ENCODE measurements around the gene SNTB2.
A peak's percentile ranks its signal among the peaks of the same experiment; 100 is the strongest.
"Not testable (repeated sequence)": the region's sequence is repeated elsewhere in the genome, so short reads cannot be mapped to it uniquely, and the experiment has no call there.

SNTB2 gene

DNA sequence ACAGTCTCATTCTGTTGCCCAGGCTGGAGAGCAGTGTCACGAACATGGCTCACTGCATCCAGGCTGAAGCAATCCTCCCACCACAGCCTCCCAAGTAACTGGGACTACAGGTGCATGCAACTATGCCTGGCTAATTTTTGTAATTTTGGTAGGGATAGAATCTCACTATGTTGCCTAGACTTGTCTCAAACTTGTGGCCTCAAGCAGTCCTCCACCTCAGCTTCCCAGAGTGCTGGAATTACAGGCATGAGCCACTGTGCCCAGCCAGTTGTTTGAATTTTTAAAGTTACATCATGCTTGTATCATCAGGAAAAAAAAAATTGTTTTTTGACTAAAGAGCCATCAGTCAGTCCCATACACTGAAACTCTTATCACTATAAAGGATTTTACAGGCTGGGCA, 107.1 kb downstream of the SNTB2 start:
- no peak for DNase-seq

DNA sequence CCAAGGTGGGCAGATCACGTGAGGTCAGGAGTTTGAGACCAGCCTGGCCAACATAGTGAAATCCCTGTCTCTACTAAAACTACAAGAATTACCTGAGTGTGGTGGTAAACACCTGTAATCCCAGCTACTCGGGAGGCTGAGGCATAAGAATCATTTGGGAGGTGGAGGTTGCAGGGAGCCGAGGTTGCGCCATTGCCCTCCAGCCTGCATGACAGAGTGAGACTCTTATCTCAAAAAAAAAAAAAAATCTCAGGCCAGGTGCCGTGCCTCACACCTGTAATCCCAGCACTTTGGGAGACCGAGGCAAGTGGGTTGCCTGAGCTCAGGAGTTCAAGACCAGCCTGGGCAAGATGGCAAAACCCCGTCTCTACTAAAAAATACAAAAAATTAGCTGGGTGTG, 109.8 kb downstream of the SNTB2 start:
- DNase-seq, result not testable (repeated sequence)

DNA sequence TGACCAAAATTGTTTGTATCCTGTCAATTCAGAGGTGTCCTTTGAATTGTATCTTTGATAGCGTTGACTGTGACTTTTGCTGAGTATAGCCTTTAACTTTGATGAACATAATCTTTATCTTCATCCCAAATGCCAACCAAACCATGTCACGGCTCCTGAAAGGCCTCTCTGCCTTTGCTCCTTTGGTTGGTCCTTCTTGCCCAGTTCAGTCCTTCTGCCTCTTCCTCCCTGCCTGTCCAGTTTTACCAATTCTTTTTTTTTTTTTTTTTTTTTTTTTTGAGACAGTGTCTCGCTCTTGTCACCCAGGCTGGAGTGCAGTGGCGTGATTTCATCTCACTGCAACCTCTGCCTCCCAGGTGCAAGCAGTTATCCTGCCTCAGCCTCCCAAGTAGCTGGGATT, 111.3 kb downstream of the SNTB2 start:
- DNase-seq, result no peak

DNA sequence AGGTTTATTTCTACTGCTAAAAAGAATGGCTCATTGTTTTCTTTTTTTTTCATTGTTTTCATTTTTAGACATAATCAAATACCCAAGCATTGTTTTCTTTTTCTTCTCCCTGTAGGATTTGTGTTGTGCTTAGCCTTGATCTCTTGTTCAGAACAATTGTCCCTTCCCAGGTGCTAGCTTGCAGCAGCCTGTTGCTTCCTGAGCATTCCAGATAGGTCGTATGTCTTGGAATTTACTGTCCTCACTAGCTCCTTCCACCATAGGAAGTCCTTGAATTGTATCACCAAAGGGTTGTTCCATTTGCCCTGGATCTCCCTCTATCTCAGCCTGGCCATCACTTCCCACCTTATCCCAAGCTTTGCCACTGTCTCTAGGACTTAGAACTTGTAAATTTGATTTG, 114.2 kb downstream of the SNTB2 start:
- DNase-seq, result no peak

DNA sequence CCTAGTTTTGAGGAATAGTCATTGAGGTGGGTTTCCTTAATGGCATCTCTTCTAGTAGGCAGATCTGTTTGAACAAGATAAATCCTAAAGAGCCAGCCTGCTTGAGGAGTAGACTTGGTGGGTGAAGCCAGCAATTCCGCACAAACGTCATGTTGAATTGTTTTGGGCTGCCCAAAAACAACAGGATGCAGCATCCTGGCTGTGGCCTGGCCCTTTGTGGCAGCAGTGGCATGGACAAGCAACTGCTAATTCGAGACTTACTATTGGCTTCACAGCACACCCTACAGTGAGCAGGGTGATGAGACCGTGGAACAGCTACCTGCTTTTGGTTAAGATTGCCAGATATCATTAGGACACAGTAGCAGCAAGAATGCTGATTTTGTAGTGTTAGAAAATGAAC, 114.9 kb downstream of the SNTB2 start:
- DNase-seq, result no peak

DNA sequence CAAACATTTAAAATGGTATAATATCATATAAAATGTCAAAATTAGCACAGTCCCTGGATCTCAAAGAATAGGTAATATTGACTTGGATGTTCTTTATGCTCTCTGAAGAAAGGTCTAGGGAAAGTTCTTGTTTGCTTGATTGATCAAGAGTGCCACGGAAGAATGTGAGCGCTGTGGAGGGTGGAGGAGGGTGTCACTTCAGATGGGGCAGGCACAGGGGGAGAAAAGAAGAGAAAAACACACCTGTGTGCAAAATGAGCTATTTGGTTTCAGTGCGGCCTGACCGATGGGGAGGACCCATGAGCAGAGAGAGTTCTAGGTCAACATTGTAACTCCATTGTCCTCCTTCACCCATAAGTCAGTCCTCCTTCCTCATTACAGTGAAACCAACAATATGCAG, 115.3 kb downstream of the SNTB2 start:
- no peak for DNase-seq

DNA sequence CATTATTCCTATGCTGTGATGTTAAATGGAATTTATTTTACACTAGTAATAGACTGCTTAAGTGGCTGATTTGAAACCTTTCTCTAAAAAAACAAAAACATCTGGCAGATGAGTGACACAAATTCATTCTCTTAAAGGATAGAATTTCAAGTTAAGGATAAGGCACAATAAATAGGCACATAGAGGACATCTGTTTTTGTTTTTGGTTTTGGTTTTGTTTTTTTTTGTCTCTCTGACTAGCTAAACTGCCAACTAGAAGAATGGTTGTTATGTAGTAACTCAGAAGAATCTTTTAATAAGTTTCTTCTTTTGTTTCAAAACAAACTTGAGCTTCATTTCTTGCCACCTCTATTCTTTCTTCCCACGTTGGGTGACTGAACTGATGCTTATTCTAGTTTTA, 119.1 kb downstream of the SNTB2 start:
- no peak for DNase-seq

DNA sequence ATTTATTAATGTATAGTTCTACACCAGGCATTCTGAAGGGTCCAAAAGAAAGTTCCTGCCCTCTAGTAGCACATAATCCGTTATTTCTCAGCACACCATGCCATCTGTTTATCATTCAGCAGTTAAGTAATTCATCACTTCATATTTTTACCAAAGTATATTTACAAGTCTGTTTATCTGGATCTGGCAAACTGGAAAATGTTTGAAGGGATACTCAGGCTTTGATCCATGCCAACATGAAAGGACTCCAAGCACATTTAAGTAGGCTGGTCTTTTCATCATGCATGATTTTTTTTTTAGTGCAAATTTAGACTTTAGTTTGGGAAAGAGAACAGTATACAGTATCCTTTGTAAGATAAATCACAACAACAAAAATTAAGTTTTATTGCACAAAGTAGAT, 120.1 kb downstream of the SNTB2 start:
- DNase-seq, result no peak

DNA sequence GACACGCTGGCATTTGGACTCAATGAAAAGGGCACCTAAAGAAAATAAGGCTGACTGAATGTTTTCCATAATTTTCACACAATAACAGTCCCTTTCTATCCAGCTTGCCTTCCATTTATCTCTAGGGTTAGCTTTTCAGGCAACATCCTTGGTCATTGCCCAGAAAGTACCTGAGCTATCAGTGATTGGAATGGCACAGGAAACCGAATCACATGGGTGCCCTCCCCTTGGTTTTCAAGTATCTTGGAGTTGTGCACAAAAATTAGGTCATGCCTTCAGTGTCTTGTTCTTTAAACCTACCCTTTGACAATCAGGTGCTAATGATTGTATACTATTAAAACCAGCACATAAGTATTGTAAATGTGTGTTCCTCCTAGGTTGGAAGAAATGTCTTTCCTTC, 120.9 kb downstream of the SNTB2 start:
- no peak for DNase-seq

DNA sequence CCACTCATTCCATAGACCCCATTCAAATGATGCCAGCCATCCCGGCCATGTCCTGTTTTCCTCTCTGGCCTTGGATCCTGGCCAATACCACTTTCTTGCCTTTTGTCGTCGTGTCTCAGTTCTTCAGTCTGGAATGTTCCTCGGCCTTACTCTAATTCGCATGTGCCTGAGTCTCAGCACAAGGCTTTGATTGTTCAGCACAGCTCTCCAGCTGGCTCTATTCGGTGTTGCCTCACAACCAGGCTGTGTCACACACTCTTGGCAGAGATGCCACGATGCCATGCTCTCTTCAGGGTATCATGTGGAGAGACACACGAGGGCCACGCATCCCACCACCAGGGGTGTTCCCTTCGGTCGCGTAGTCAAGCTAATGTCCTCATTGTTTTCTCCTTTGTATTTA, 122.4 kb downstream of the SNTB2 start:
- DNase-seq, result no peak

DNA sequence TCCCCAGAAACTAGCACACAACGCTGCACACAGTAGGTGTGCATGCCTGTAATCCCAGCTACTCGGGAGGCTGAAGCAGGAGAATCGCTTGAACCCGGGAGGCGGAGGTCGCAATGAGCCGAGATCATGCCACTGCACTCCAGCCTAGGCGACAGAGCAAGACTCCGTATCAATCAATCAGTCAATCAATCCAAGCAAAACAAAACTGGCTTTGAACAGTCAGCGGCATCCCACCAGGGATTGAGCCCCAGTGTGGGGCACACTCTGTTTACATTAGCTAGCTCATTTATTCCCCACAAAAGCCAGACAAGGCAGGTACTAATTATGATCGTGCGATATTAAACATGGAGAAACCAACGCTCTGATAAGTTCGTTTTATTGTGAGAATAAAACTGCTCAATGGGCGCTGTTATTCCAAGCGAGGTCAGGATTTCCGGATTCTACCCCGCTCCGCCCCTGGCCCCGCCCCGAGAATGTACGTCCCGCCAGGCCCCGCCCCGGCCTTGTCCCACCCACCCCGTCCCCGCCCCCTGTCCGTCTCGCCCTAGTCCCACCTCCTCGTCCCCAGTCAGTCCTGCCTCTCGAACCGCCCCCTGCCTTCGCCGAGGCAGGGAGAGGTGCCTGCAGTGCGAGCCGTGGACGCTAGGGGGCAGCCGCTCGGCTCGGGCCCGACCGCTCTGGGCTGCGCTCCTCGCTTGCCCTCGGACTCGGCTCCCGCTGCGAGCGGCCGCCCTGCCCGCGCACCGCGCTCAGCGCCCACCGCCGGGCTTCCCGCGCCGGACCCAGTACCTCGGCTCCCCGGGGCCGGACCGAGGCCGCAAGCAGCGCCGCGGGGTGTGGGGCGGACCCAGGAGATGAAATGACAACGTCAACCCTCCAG, 123.9 kb downstream of the SNTB2 start, which contains the start of gene VPS4A:
Gene VPS4A (plus strand): TSS at position 698 of the 880 bp plus-strand sequence. CDS start 162 bp downstream, at position 860.
- DNase-seq, result peak; percentile 95

DNA sequence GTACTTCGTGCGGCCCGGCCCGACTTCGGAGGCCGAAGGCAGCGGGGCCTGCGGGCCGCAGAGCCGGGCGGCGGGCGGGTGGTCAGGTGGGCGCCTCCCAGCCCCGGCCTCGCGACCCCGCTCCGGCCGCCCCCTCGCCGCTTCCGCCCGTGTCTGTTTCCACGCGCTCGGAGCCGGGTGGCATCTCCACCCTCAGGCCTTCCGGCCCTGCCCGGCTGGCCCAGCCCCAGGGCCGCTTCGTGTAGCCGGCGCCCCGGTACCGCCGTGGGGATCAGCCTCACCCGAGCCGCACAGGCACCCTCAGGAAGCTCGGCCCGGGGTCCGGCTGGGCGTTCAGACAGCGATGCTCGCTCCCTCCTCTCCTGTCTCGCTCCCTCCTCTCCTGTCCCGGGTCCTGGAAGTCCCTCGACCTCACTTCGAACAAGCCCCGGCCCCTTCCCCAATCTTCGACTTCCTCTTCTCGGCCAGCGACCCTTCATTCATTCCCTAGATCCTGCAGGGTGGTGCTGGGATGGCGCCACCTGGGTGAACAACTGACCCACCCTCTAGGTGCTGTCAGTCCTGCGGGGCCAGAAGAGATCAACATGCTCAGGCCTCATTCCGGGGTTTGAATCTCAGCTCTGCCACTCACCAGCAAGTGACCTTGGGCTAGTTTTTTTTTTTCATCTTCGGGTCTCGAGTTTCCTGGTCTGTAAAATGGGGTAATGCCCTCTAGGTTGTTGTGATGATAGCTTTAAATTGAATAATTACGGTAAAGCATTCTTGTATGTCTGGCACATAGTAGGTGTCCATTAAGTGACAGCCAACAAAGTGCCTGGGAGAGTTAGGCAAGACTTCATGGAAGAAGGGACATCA, 124.8 kb downstream of the SNTB2 start:
- peak; percentile 42 for DNase-seq

DNA sequence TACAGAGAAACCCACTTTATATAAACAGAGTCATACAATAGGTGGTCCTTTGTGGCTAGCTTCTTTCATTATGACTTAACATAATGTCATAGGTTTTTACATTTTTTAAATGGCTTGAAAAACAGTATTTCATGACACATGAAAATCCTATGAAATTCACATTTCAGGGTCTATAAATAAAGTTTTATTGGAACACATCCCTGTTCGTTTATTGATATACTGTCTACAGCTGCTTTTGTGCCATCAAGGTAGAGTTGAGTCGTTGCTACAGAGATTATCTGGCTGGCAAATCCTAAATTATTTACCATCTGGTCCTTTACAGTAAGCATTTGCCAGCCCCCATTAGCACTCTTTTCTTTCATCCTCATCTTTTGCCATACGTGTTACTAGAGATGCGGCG, 126.5 kb downstream of the SNTB2 start:
- no peak for DNase-seq

DNA sequence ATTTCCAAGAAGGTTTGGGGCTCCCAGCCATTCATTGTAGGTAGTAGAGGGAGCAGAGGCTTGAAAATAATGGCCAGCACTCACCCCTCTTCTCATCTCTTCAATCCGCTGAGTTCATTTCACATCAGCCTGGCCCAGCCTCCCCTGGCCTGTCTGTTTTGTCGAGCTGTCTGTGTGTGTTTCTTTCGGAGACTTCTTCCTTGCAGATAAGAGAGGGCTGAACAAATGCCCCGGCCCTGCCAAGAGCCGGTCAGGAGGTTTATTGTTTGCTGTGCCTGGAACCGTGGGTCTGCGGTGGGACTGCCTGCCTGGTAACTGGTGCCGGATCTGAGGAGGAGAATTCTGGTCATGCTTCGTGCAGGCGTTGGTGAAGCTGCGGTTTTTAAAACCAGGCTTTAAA, 127.6 kb downstream of the SNTB2 start:
- DNase-seq, result no peak

DNA sequence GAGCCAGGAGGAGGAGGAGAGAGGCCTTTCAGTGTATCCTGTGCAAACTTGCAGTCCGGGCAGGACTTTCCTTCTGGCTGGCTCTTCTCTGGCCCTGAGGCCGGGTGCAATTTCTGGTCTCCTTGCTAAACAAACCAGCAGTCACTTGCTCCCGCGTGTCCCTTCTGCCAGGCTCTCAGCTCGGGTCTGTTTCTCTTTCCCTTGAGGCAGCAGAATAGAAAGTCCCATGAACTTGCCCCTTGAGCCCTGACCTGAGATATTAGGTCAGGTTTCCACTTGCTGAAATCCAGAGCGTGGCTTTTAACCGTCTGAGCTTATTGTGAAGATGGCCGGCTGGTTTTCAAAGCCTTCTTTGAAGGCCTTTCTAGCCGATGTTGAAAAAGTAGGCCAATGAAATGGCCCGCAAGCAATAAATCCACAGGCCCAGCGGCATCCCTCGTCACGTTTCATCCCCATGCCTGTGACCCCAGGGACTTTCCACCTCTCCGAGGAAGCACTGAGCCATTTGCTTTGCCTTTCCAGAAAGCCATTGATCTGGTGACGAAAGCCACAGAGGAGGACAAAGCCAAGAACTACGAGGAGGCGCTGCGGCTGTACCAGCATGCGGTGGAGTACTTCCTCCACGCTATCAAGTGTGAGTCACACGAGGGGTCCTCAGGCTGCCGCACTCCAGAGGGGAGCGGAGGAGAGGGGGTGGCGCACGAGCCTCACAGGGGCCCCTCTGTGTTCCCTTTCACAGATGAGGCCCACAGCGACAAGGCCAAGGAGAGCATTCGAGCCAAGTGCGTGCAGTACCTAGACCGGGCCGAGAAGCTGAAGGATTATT, 128.7 kb downstream of the SNTB2 start:
- no peak for DNase-seq

DNA sequence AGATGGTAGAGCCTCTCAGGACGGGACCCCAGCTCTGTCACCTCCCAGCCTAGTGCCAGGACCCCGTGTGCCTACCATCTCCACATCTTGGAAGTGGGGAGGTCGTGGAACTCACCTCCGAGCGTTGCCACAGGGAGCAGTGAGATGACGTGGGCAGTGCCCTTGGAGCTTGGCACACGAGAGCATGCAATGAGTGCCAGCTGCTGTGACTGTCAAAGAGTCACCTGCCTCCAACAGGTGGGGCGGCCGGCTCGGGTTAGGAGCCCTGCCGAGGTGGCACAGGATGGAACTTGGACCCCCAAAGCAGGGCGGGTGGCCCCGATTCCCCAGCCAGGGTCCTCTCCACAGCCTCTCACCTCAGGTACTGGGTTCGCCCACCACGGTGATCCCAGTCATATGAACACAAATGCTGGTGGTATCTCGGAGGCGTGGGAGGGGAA, 129.7 kb downstream of the SNTB2 start:
- DNase-seq, result no peak

DNA sequence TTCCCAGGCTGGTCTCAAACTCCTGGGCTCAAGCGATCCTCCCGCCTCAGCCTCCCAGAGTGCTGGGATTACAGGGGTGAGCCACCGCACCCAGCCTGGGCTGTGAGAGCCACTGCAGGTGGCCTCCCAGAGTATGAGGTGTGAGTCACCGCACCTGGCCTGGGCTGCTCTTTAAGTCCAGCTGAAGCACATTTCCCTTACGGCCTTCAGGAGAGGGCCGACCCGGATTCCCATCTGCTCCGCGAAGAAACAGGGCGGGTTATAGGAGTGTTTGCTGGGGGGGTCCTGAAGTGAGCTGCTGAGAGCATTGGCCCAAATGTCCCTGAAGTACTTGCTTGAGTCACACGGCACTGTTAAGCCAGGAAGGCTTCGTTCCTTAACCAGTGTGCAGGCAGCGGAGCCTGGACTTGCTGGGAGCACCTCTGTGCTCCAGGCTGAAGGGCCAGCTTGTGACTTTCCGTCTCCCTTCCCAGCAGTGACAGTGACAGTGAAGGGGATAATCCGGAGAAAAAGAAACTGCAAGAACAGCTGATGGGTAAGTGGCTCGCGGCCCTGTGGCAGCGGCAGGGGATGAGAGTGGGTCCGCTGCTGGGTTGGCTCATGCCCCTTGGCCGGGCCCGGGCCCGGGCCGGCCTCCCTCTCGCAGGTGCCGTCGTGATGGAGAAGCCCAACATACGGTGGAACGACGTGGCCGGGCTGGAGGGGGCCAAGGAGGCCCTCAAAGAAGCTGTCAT, 131.4 kb downstream of the SNTB2 start:
- DNase-seq, result no peak

DNA sequence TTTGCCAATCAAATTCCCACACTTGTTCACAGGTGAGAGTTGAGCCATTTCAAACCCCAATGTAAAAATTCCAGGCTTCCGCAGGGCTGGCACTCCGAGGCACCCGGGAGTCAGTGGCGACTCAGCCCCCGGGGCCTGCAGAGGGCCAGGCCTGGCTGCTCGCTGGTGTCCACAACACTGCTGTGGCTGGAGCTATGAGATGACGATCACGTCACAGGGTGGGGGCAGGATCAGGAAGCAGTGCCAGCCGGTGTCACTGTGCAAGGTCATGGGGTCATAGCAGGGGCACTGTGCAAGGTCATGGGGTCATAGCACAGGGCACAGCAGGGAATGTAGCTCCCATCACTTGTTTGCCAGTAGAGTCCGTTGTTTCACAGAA, 131.9 kb downstream of the SNTB2 start:
- no peak for DNase-seq

DNA sequence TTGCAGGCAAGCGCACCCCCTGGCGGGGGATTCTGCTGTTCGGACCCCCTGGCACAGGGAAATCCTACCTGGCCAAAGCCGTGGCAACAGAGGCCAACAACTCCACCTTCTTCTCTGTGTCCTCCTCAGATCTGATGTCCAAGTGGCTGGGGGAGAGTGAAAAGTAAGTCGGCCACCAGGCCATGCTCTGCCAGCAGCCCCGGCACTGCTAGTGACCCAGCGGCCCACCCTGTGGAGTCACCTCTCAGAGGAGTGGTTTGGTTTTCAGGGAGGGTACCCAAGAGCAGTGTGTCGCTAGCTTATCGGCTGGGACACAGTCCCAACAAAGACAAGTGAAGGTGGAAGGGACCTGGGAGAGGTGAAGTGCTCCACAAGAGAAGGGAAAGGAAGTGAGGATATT, 132.4 kb downstream of the SNTB2 start:
- no peak for DNase-seq

DNA sequence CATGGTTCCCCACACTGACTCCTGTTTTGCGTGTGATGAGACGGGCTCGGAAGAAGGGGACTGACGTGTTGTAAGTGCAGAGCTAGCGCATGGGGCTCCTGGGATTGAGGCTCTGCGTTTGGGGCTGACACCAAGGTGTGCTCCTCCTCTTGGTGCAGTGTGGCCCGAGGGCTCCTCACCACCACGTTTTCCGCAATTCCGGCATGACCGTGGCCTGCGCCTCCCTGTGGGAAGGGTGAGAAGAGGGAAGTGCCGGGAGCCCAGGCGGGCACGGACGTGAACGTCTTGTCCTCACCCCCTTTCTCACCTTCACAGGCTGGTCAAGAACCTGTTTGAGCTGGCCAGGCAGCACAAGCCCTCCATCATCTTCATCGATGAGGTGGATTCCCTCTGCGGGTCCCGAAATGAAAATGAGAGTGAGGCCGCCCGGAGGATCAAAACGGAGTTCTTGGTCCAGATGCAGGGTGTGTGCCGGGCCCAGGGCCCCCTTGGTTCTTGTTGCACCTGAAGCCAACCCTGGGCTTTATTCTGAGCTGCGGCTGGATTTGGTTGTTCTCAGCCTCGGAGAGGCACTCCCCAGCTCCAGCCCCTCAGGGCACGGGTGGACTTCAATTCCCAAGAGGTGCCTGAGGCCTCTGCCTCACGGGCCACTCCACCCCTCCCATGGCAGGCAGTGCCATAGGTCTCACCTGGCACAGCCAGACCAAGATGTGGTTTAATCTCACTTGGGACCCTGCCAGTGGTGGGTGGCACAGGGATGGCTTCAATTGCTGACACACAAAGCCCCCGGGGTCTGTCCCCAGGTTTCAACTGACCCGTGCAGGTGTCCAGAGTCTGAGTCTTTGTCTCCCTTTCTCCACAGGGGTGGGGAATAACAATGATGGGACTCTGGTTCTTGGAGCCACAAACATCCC, 133.1 kb downstream of the SNTB2 start:
- no peak for DNase-seq

DNA sequence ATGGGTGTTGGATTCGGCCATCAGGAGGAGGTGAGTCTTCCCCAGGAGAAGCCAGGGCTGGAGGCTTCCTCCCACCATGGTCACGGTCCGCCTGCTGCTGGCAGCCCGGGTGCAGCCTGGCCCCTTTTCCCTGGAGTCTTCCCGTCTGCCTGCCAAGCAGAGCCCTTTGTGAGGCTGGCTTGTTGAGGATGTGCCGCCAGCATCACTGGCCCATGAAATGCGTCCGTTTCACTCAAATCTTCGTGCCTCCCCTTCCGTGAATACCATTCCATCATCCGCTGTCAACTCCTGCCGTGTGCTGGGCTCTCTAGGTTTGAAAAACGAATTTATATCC, 133.7 kb downstream of the SNTB2 start:
- no peak for DNase-seq
